ENCODE data around the gene B3GALT4. TPM values are rescaled to one million over a fixed set of nuclear protein-coding genes. Genes with fewer than 3 reads are reported as not detected.

B3GALT4 gene
- total and polyA plus RNA-seq, 2 donors (not counting 1 experiment from before 2014, with no cell fraction given) = 2.3 to 11.1 TPM

DNA sequence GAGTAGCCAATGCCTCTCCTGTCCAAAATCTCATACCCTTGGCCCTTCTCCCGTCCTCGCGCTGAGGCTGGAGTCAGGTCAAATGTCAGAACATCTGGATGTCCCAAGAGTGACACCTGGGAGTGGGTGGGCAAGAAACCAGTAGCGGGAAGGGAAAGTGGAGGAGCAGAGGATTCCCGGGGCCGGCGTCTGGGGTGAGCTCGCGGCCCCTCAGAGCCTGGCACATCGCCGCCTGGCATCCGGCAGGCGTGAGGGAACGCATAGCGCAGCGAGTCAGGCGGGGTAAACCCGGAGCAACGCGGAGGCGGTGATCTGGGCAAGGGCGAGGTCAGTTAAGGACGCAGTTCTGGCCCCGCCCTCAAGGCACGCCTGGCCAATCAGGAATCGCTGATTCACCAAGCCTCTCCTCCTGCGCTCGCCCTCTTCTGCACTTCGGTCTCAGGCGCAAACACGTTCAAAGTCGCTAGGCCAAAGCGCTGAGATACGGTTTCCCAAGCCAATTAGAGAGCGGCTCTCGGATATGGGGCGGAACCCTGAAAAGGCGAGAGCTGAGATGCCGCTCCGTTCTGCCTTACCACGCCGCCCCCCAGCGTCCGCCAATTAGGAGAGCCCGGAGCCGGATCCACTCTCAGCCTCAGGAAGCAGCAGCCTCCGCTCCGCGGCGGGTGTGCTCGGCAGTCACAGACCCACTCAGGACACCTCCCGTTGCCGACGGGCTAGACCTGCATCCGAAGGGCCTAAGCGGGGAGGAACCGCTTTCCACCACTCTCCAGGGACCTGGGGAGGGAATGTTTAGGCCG, 27.8 kb upstream of the B3GALT4 start:
- Histone ChIP-seq H3K4me2 (ENCODE audit: extremely low read depth, insufficient read depth, low read length) (peak overlapping the region; percentile 100), H3K27ac (ENCODE audit: insufficient read depth, low read length) (peak overlapping the region; percentile 94), H4K20me1 (ENCODE audit: control insufficient read depth, extremely low read depth, insufficient read depth, low read length) (no peaks in the 10 kb centered on the region), H3K9ac (ENCODE audit: insufficient read depth, low read length) (peak overlapping the region; percentile 81), H3K9me3 (ENCODE audit: control insufficient read depth, insufficient read depth, low read depth, low read length) (no peaks in the 10 kb centered on the region), H3K79me2 (ENCODE audit: control insufficient read depth, insufficient read depth, low read length) (no peaks in the 10 kb centered on the region), H3K4me3 (replicated peaks in 1 of 4; ENCODE audit: control extremely low read depth in 1 of 4, insufficient read depth in 1 of 4, low read depth in 3 of 4, low read length in 4 of 4) (peak overlapping the region; percentile 42 to 86 (median 58)), H3K27me3 (ENCODE audit: control insufficient read depth, insufficient read depth, low read length) (no peaks in the 10 kb centered on the region), H3K4me1 (ENCODE audit: control insufficient read depth, extremely low read depth, insufficient read depth, low read length) (peaks cover 16% of the 10 kb centered on the region), H2AFZ (ENCODE audit: low read length) (peak overlapping the region; percentile 80), H3K36me3 (ENCODE audit: control insufficient read depth, insufficient read depth, low read length) (no peaks in the 10 kb centered on the region)
- peak; percentile 99 for DNase-seq (ENCODE audit: low read depth in 2 of 2)
- TF ChIP-seq EZH2 (IDR thresholded peaks at IDR 0.05; ENCODE audit: low read length, missing control alignments) (no peak), CTCF (conservative IDR thresholded peaks at IDR 0.05 in 1 of 2, IDR thresholded peaks at IDR 0.05 in 1 of 2; ENCODE audit: low read depth in 1 of 2, low read length in 2 of 2) (no peak)

GRCh38 chr6:33249732-33250630, 26.9 kb upstream of the B3GALT4 start:
- peaks cover 16% of the 10 kb centered on the region for H3K4me1 ChIP-seq (ENCODE audit: control insufficient read depth, extremely low read depth, insufficient read depth, low read length)
- peak overlapping the region; percentile 9 for H2AFZ ChIP-seq (ENCODE audit: low read length)
- H3K9ac ChIP-seq (ENCODE audit: insufficient read depth, low read length) = peak overlapping the region; percentile 54
- peak overlapping the region; percentile 17 to 86 (median 55) for H3K4me3 ChIP-seq (replicated peaks in 1 of 4; ENCODE audit: control extremely low read depth in 1 of 4, insufficient read depth in 1 of 4, low read depth in 3 of 4, low read length in 4 of 4)
- no peaks in the 10 kb centered on the region for H3K9me3 ChIP-seq (ENCODE audit: control insufficient read depth, insufficient read depth, low read depth, low read length)
- DNase-seq (ENCODE audit: low read depth in 2 of 2) = peak; percentile 72 to 84
- peak overlapping the region; percentile 95 for H3K4me2 ChIP-seq (ENCODE audit: extremely low read depth, insufficient read depth, low read length)
- no peaks in the 10 kb centered on the region for H3K36me3 ChIP-seq (ENCODE audit: control insufficient read depth, insufficient read depth, low read length)
- no peaks in the 10 kb centered on the region for H3K79me2 ChIP-seq (ENCODE audit: control insufficient read depth, insufficient read depth, low read length)
- H3K27ac ChIP-seq (ENCODE audit: insufficient read depth, low read length) = peak overlapping the region; percentile 94
- no peak for TF ChIP-seq CTCF (conservative IDR thresholded peaks at IDR 0.05 in 1 of 2, IDR thresholded peaks at IDR 0.05 in 1 of 2; ENCODE audit: low read depth in 1 of 2, low read length in 2 of 2)
- TF ChIP-seq EZH2 (IDR thresholded peaks at IDR 0.05; ENCODE audit: low read length, missing control alignments) = no peak
- no peaks in the 10 kb centered on the region for H3K27me3 ChIP-seq (ENCODE audit: control insufficient read depth, insufficient read depth, low read length)
- H4K20me1 ChIP-seq (ENCODE audit: control insufficient read depth, extremely low read depth, insufficient read depth, low read length) = no peaks in the 10 kb centered on the region

DNA sequence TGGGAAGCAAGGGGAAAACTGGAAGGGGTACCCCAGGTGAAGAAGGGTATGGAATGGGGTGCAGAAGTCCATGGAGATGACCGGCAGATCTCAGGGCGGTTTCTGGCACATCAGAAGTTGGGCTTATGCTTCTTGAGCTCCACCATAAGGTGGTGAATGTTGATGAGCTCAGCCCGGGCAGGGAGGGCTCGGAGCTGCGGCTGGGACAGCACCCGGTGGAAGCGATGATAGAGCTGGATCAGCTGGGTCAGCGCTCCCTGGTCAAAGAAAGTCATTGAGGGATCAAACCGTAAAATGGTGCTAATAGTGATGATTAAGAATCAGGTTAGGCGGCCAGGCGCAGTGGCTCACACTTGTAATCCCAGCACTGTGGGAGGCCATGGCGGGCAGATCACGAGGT, 26.2 kb upstream of the B3GALT4 start:
- H3K4me3 ChIP-seq (replicated peaks in 1 of 4; ENCODE audit: control extremely low read depth in 1 of 4, insufficient read depth in 1 of 4, low read depth in 3 of 4, low read length in 4 of 4) = peak overlapping the region in 1 of 4 experiments; percentile 68

More for the DNA sequence above, 26.2 kb upstream of the B3GALT4 start:
- Histone ChIP-seq H3K4me1 (ENCODE audit: control insufficient read depth, extremely low read depth, insufficient read depth, low read length) (peaks cover 16% of the 10 kb centered on the region), H3K27me3 (ENCODE audit: control insufficient read depth, insufficient read depth, low read length) (no peaks in the 10 kb centered on the region), H2AFZ (ENCODE audit: low read length) (no peak overlapping the region), H3K27ac (ENCODE audit: insufficient read depth, low read length) (peak overlapping the region; percentile 94), H3K9ac (ENCODE audit: insufficient read depth, low read length) (no peak overlapping the region), H4K20me1 (ENCODE audit: control insufficient read depth, extremely low read depth, insufficient read depth, low read length) (no peaks in the 10 kb centered on the region), H3K4me2 (ENCODE audit: extremely low read depth, insufficient read depth, low read length) (peak overlapping the region; percentile 42), H3K79me2 (ENCODE audit: control insufficient read depth, insufficient read depth, low read length) (no peaks in the 10 kb centered on the region), H3K9me3 (ENCODE audit: control insufficient read depth, insufficient read depth, low read depth, low read length) (no peaks in the 10 kb centered on the region), H3K36me3 (ENCODE audit: control insufficient read depth, insufficient read depth, low read length) (no peaks in the 10 kb centered on the region)
- no peak for TF ChIP-seq CTCF (conservative IDR thresholded peaks at IDR 0.05 in 1 of 2, IDR thresholded peaks at IDR 0.05 in 1 of 2; ENCODE audit: low read depth in 1 of 2, low read length in 2 of 2)
- DNase-seq (ENCODE audit: low read depth in 2 of 2) = no peak

Measured in fibroblast of lung (primary cell).